Astrocyte (in vitro differentiated cells and primary cell): ENCODE data around the gene PHF13.

ENCODE experiments used
- EZH2 ChIP-seq: IDR thresholded peaks from 2 replicates; pipeline ENCODE4 v1.6.1; 2012; ENCODE audit warnings: mild to moderate bottlenecking, low read length, inconsistent platforms; ENCODE audit not compliant: insufficient read depth
- TF ChIP-seq, protein P1 (sequence below): IDR thresholded peaks from 2 replicates; pipeline ENCODE4 v1.5.1; 2011; ENCODE audit warnings: low read depth, mild to moderate bottlenecking, inconsistent platforms, low read length, moderate library complexity; ENCODE audit not compliant: insufficient read depth

- TF ChIP-seq, protein P1, sequence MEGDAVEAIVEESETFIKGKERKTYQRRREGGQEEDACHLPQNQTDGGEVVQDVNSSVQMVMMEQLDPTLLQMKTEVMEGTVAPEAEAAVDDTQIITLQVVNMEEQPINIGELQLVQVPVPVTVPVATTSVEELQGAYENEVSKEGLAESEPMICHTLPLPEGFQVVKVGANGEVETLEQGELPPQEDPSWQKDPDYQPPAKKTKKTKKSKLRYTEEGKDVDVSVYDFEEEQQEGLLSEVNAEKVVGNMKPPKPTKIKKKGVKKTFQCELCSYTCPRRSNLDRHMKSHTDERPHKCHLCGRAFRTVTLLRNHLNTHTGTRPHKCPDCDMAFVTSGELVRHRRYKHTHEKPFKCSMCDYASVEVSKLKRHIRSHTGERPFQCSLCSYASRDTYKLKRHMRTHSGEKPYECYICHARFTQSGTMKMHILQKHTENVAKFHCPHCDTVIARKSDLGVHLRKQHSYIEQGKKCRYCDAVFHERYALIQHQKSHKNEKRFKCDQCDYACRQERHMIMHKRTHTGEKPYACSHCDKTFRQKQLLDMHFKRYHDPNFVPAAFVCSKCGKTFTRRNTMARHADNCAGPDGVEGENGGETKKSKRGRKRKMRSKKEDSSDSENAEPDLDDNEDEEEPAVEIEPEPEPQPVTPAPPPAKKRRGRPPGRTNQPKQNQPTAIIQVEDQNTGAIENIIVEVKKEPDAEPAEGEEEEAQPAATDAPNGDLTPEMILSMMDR = no peak
- TF ChIP-seq EZH2 = no peak
Measured at GRCh38 chr1:6635161-6635909, 21.8 kb downstream of the PHF13 start.
